Cortex of kidney (tissue), 1 donor: ENCODE data around the gene MEGF6.

Source experiments
- DNase-seq: peaks from one replicate; lab custom pipeline; 2025; lab: John Stamatoyannopoulos, UW

MEGF6 gene

GRCh38 chr1:3469849-3470649 is 141.3 kb downstream of the MEGF6 start:
- DNase-seq = no peak

GRCh38 chr1:3469104-3469848 is 142.0 kb downstream of the MEGF6 start:
- DNase-seq = no peak

- DNase-seq = no peak
These were observed 142.8 kb downstream of the MEGF6 start for GRCh38 chr1:3468236-3469103.

GRCh38 chr1:3467096-3468036 is 143.9 kb downstream of the MEGF6 start:
- no peak for DNase-seq

- no peak for DNase-seq
These were observed 144.8 kb downstream of the MEGF6 start for GRCh38 chr1:3466366-3467075.

- DNase-seq = no peak
These were observed 145.4 kb downstream of the MEGF6 start for GRCh38 chr1:3465935-3466321.

- DNase-seq = no peak
These were observed 146.0 kb downstream of the MEGF6 start for GRCh38 chr1:3465091-3465934.

GRCh38 chr1:3464649-3465025 is 146.7 kb downstream of the MEGF6 start:
- DNase-seq = no peak

- no peak for DNase-seq
These were observed 147.2 kb downstream of the MEGF6 start for GRCh38 chr1:3463891-3464648.

- no peak for DNase-seq
These were observed 147.9 kb downstream of the MEGF6 start for GRCh38 chr1:3463408-3463863.

GRCh38 chr1:3463013-3463385 is 148.3 kb downstream of the MEGF6 start:
- no peak for DNase-seq

GRCh38 chr1:3462356-3463012 is 148.8 kb downstream of the MEGF6 start:
- no peak for DNase-seq

GRCh38 chr1:3461934-3462275 is 149.4 kb downstream of the MEGF6 start:
- no peak for DNase-seq

GRCh38 chr1:3461238-3461933 is 149.9 kb downstream of the MEGF6 start:
- DNase-seq = no peak

GRCh38 chr1:3460672-3461131 is 150.6 kb downstream of the MEGF6 start:
- no peak for DNase-seq

- no peak for DNase-seq
These were observed 151.2 kb downstream of the MEGF6 start for GRCh38 chr1:3459940-3460671.
